ENCODE measurements around the gene CCNE1. TPM values are rescaled to one million over a fixed set of nuclear protein-coding genes. Genes with fewer than 3 reads are reported as not detected.

The CCNE1 gene
- polyA plus RNA-seq, 3 donors: 8.5 to 10.8 (median 8.5) TPM

GRCh38 chr19:29872224-29872731, 60.5 kb downstream of the CCNE1 start:
- DNase-seq (ENCODE audit: low read depth in 3 of 3, low spot score in 2 of 3): no peak

GRCh38 chr19:29873024-29873800, 61.4 kb downstream of the CCNE1 start:
- DNase-seq (ENCODE audit: low read depth in 3 of 3, low spot score in 2 of 3): no peak

Other genes with a start within 250 kb of the CCNE1 start
- 10 to 100 TPM; 73.3 to 75.3 (median 73.9) TPM for gene POP4, start 205.7 kb upstream of the CCNE1 start, polyA plus RNA-seq (ENCODE audit: insufficient read length in 3 of 3)
- gene PLEKHF1, start 146.5 kb upstream of the CCNE1 start, polyA plus RNA-seq (ENCODE audit: insufficient read length in 3 of 3): 1 to 10 TPM; 1.2 to 1.7 (median 1.5) TPM
- gene C19orf12, start 96.7 kb upstream of the CCNE1 start, polyA plus RNA-seq (ENCODE audit: insufficient read length in 3 of 3): 10 to 100 TPM; 20.3 to 21.0 (median 20.7) TPM
- gene URI1, start 130.2 kb downstream of the CCNE1 start, polyA plus RNA-seq (ENCODE audit: insufficient read length in 3 of 3): 100 to 1,000 TPM; 123 to 141 (median 131) TPM

Data from right renal cortex interstitium (tissue), 3 donors.